ENCODE results near the gene MAGI1.

DNA sequence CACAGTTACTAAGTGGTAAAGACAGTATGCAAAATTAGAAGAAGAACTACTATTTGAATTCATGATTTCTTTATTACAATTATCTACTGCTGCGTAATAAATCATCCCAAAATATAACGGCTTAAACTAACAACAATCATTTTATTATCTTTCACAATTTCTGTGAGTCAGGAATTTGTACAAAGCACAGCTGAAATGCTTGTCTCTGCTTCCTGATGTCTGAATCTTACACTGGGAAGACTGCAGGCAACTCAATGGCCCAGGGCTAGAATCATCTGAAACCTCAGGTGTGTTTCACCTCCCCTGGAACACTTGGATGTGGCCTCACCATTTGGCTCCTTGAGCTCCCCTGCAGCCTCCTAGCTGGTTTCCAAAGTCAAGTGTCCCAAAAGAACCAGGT lies 145.1 kb downstream of the MAGI1 start:
- TF ChIP-seq CTCF (IDR thresholded peaks at IDR 0.05) (no peak), POLR2AphosphoS5 (IDR thresholded peaks at IDR 0.05) (no peak), POLR2A (IDR thresholded peaks at IDR 0.05) (no peak)

Measured in breast epithelium (tissue), 3 donors.